OCI-LY7 (cell line): ENCODE data around the gene MS4A18.

ENCODE experiments used
- CTCF ChIP-seq: fragments of 200-600 bp; sonication (generic); conservative IDR thresholded peaks from 2 replicates; pipeline ENCODE4 v1.5.1; 2014; ENCODE audit warnings: mild to moderate bottlenecking, antibody characterized with exemption, low read length, moderate library complexity, mixed read lengths
- EZH2phosphoT487 ChIP-seq: fragments of 200-600 bp; sonication (generic); IDR thresholded peaks from 2 replicates; pipeline ENCODE4 v1.6.1; 2018; ENCODE audit warnings: low read depth, borderline replicate concordance, mild to moderate bottlenecking, mixed run types, antibody characterized with exemption, low read length, moderate library complexity, mixed read lengths

- TF ChIP-seq CTCF: no peak
- no peak for TF ChIP-seq EZH2phosphoT487
Observed at GRCh38 chr11:60771146-60771545, 46.6 kb downstream of the MS4A18 start.
